GM12891 (cell line): Measurements from ENCODE around the gene PRELID1.

Experiments
- PAX5 ChIP-seq: IDR thresholded peaks from 2 replicates; pipeline ENCODE4 v1.6.1; 2011; ENCODE audit warnings: low read length, moderate library complexity, mild to moderate bottlenecking; ENCODE audit not compliant: insufficient read depth, severe bottlenecking
- POLR2A ChIP-seq: IDR thresholded peaks from 2 replicates; pipeline ENCODE4 v1.6.1; 2011; ENCODE audit warnings: low read depth, low read length, control low read depth
- POLR2AphosphoS5 ChIP-seq: IDR thresholded peaks from 2 replicates; pipeline ENCODE4 v1.6.1; 2011; ENCODE audit warnings: low read depth, low read length, control low read depth
- POU2F2 ChIP-seq: IDR thresholded peaks from 2 replicates; pipeline ENCODE4 v1.6.1; 2011; ENCODE audit warnings: low read depth, mild to moderate bottlenecking, control low read depth, low read length, moderate library complexity
- TAF1 ChIP-seq: IDR thresholded peaks from 2 replicates; pipeline ENCODE4 v1.6.1; 2011; ENCODE audit warnings: low read depth, low read length, control low read depth

GRCh38 chr5:177335701-177336065, 32.1 kb downstream of the PRELID1 start:
- no peak for TF ChIP-seq POLR2A
- TF ChIP-seq POLR2AphosphoS5, result no peak
- TF ChIP-seq POU2F2, result no peak
- no peak for TF ChIP-seq PAX5
- no peak for TF ChIP-seq TAF1
